K562 (cell line): ENCODE results near the gene PHF19. TPM values are rescaled to one million over a fixed set of nuclear protein-coding genes. Genes with fewer than 3 reads are reported as not detected.
A peak's percentile ranks its signal among the peaks of the same experiment; 100 is the strongest.

Experiments used
- ATAC-seq: fragments of 200-7000 bp; cut with Tn5 transposase; 3 replicates; pipeline ENCODE4 v1.9.1; 2020; ENCODE audit warnings: moderate library complexity
- BruUV-seq: library from RNA; stranded (reverse); fragments of 400-500 nt; replicated peaks from 2 replicates; lab custom pipeline; 2021; lab: Mats Ljungman, UMichigan
- CTCF ChIA-PET: fragments of 300-600 bp; formaldehyde crosslinking; extraction: SDS; loops from one replicate; lab custom pipeline; 2021; ENCODE audit warnings: low intra/inter-chr PET ratio; lab: Yijun Ruan, JAX
- POLR2A ChIA-PET: fragments of 300-600, 350-650 bp; sonication (Branson Sonifier 250); formaldehyde crosslinking; extraction: SDS; loops from one replicate; lab custom pipeline; 2021; ENCODE audit warnings: antibody characterized with exemption, inconsistent platforms; lab: Yijun Ruan, JAX
- DNase-seq, 4 experiments: peaks; one replicate each; pipeline versions ENCODE4 v3.0.0 to v3.0.0-alpha.2; 2011 to 2018; ENCODE audit warnings: low spot score in 3 of 4, mixed read lengths in 3 of 4; ENCODE audit errors: extremely low read depth in 1 of 4
- FAIRE-seq: peaks from 2 replicates; lab custom pipeline; 2011; peaks lifted over from hg19 to GRCh38; lab: Jason Lieb, UNC
- H2AFZ ChIP-seq: 2 replicates; pipeline ENCODE4 v1.6.0; 2011; ENCODE audit warnings: low read depth, low read length, control low read depth, inconsistent platforms
- H3K27ac ChIP-seq: fragments of 200-600 bp; 3 replicates; pipeline ENCODE4 v1.8.0; 2011; ENCODE audit warnings: low read depth, mild to moderate bottlenecking, control low read depth, inconsistent platforms, low read length, moderate library complexity, mixed read lengths; ENCODE audit errors: extremely low read depth
- H3K27me3 ChIP-seq, 2 experiments: fragments of 300-600 bp in 1 of 2; 2 replicates in 1 of 2; 3 replicates in 1 of 2; pipeline versions ENCODE4 v1.6.0 to v1.8.0; 2011; ENCODE audit warnings: inconsistent platforms in 2 of 2, low read length in 2 of 2, mild to moderate bottlenecking in 1 of 2, mixed read lengths in 1 of 2, moderate library complexity in 1 of 2; ENCODE audit not compliant: control insufficient read depth in 2 of 2, insufficient read depth in 2 of 2
- H3K36me3 ChIP-seq: fragments of 300-600 bp; 3 replicates; pipeline ENCODE4 v1.8.0; 2011; ENCODE audit warnings: mild to moderate bottlenecking, low read length, inconsistent platforms; ENCODE audit not compliant: control insufficient read depth, insufficient read depth
- H3K4me1 ChIP-seq, 2 experiments: fragments of 200-600 bp in 1 of 2; replicated peaks in 1 of 2; 2 replicates in 1 of 2; 3 replicates in 1 of 2; pipeline versions ENCODE4 v1.5.1 to v1.8.0; 2011; ENCODE audit warnings: inconsistent platforms in 2 of 2, low read length in 2 of 2, mild to moderate bottlenecking in 1 of 2, mixed read lengths in 1 of 2, moderate library complexity in 1 of 2; ENCODE audit not compliant: control insufficient read depth in 2 of 2, insufficient read depth in 2 of 2
- H3K4me2 ChIP-seq: 2 replicates; pipeline ENCODE4 v1.6.1; 2011; ENCODE audit warnings: low read length, control low read depth, inconsistent platforms, mixed read lengths; ENCODE audit not compliant: insufficient read depth
- H3K4me3 ChIP-seq: fragments of 200-600 bp; sonication (generic), shearing (Covaris generic); 2 replicates; pipeline ENCODE4 v1.5.1; 2016; ENCODE audit warnings: control low read depth, inconsistent platforms
- H3K79me2 ChIP-seq: fragments of 200-600 bp; 3 replicates; pipeline ENCODE4 v1.8.0; 2011; ENCODE audit warnings: low read length, inconsistent platforms; ENCODE audit not compliant: control insufficient read depth, insufficient read depth
- H3K9ac ChIP-seq, 2 experiments: 2 replicates each; pipeline versions ENCODE4 v1.6.0 to v1.6.1; 2011; ENCODE audit warnings: low read depth in 2 of 2, low read length in 2 of 2, control low read depth in 1 of 2, inconsistent platforms in 1 of 2, mild to moderate bottlenecking in 1 of 2, mixed read lengths in 1 of 2; ENCODE audit not compliant: insufficient read depth in 1 of 2
- H3K9me1 ChIP-seq: one replicate; pipeline ENCODE4 v1.6.0; 2011; ENCODE audit warnings: inconsistent platforms, mild to moderate bottlenecking, low read length, moderate library complexity; ENCODE audit not compliant: control insufficient read depth, insufficient read depth
- H3K9me3 ChIP-seq: replicated peaks from 2 replicates; pipeline ENCODE4 v1.5.1; 2011; ENCODE audit warnings: low read depth, low read length, inconsistent platforms; ENCODE audit not compliant: control insufficient read depth, insufficient read depth
- H4K20me1 ChIP-seq: replicated peaks from 2 replicates; pipeline ENCODE4 v1.6.1; 2011; ENCODE audit warnings: low read length, inconsistent platforms, mixed read lengths; ENCODE audit not compliant: control insufficient read depth, insufficient read depth
- ATF3 ChIP-seq, 2 experiments: fragments of 450-650 bp in 1 of 2; sonication (generic) in 1 of 2; formaldehyde crosslinking in 1 of 2; IDR thresholded peaks in 1 of 2; conservative IDR thresholded peaks in 1 of 2; 2 replicates each; pipeline versions ENCODE4 v1.6.1 to v1.8.1; 2016 to 2023; ENCODE audit warnings: mild to moderate bottlenecking in 2 of 2, moderate library complexity in 2 of 2, inconsistent platforms in 1 of 2, missing genetic modification reagents in 1 of 2
- DMBX1 ChIP-seq: fragments of 250-450 bp; sonication (Bioruptor Pico); IDR thresholded peaks from 2 replicates; pipeline ENCODE4 v1.8.0; 2022; ENCODE audit warnings: inconsistent platforms, mild to moderate bottlenecking, moderate library complexity, borderline replicate concordance
- HDAC3 ChIP-seq: fragments of 450-650 bp; IDR thresholded peaks from 2 replicates; pipeline ENCODE4 v1.6.1; 2018; ENCODE audit warnings: borderline replicate concordance, mild to moderate bottlenecking, moderate library complexity; ENCODE audit not compliant: partially characterized antibody
- MED1 ChIP-seq: sonication (generic); formaldehyde crosslinking; IDR thresholded peaks from 2 replicates; pipeline ENCODE4 v1.8.1; 2023; ENCODE audit warnings: missing genetic modification reagents, borderline replicate concordance
- POLR2G ChIP-seq: fragments of 200-400 bp; formaldehyde crosslinking; IDR thresholded peaks from 2 replicates; pipeline ENCODE4 v1.6.1; 2017; ENCODE audit warnings: low read depth, mild to moderate bottlenecking, antibody characterized with exemption, low read length, moderate library complexity
- SIX5 ChIP-seq, 2 experiments: IDR thresholded peaks; 2 replicates each; pipeline ENCODE4 v1.6.1; 2011; ENCODE audit warnings: low read length in 2 of 2, borderline replicate concordance in 1 of 2, low read depth in 1 of 2, mild to moderate bottlenecking in 1 of 2, moderate library complexity in 1 of 2; ENCODE audit not compliant: insufficient read depth in 1 of 2
- TOE1 ChIP-seq, 2 experiments: fragments of 450-650 bp in 1 of 2; sonication (generic) in 1 of 2; formaldehyde crosslinking in 1 of 2; IDR thresholded peaks; 2 replicates each; pipeline versions ENCODE4 v1.7.1 to v1.8.0; 2016 to 2022; ENCODE audit warnings: borderline replicate concordance in 2 of 2, mild to moderate bottlenecking in 2 of 2, antibody characterized with exemption in 1 of 2, inconsistent platforms in 1 of 2, low read depth in 1 of 2, missing genetic modification reagents in 1 of 2, moderate library complexity in 1 of 2
- WGBS: fragments of 100-300 bp; shearing (Covaris generic); methylation state at CpG from one replicate; pipeline ENCODE4 v1.1.6; 2016; ENCODE audit warnings: low coverage, mixed read lengths; ENCODE audit not compliant: insufficient coverage; ENCODE audit errors: missing lambda C conversion rate; 5-methylcytosine and 5-hydroxymethylcytosine counted together
- in situ Hi-C: fragments of 300-500 bp; cut with MboI; formaldehyde crosslinking; loops from 4 replicates; pipeline ENCODE4 v1.15.0; 2018; ENCODE audit warnings: inconsistent platforms, mixed read lengths
- intact Hi-C: fragments of 100-400 bp; cut with micrococcal nuclease; formaldehyde crosslinking; loops from 2 replicates; pipeline ENCODE4 v1.14.2; 2022
- polyA plus RNA-seq, 8 experiments: library from polyadenylated mRNA; depleted of rRNA in 4 of 8; stranded (reverse) in 5 of 8; unstranded in 3 of 8; fragments of >200 nt; fragmentation: Nextera tagmentation in 2 of 8; fragmentation: Illumina TruSeq in 1 of 8; extraction: Ambion mirVana in 2 of 8; extraction: Trizol in 1 of 8; gene quantifications; 2 replicates each; pipeline versions ENCODE4 v1.2.1 to v1.2.3, GENCODE V29; 2011 to 2014; ENCODE audit warnings: inconsistent platforms in 1 of 8, missing spikeins in 1 of 8
- total RNA-seq, 7 experiments: library from RNA; depleted of rRNA in 6 of 7; stranded (reverse); fragments of >200 nt in 6 of 7; fragmentation: Illumina TruSeq in 2 of 7; extraction: Trizol in 2 of 7; gene quantifications; 2 replicates each; pipeline versions ENCODE4 v1.2.1 to v1.2.3, GENCODE V29; 2011 to 2021; ENCODE audit warnings: low replicate concordance in 1 of 7
- TF ChIP-seq, protein P1 (sequence below): fragments of 200-400 bp; formaldehyde crosslinking; IDR thresholded peaks from 2 replicates; pipeline ENCODE4 v1.6.1; 2017; ENCODE audit warnings: mild to moderate bottlenecking, low read depth, low read length, moderate library complexity

The PHF19 gene
- total and polyA plus RNA-seq, 9 of the 15 experiments (the other 6 are each of a cell fraction or from before 2014, with no cell fraction given) = 95.8 to 403 (median 255) TPM

GRCh38 chr9:120830151-120830550 lies 46.8 kb downstream of the PHF19 start:
- Histone ChIP-seq H3K4me1 (no peaks in the 10 kb centered on the region), H4K20me1 (no peaks in the 10 kb centered on the region), H3K9ac (no peak overlapping the region), H2AFZ (no peak overlapping the region), H3K27ac (no peak overlapping the region), H3K9me1 (no peaks in the 10 kb centered on the region), H3K36me3 (peaks cover 88% of the 10 kb centered on the region), H3K79me2 (peaks cover 11% of the 10 kb centered on the region; the same call in 1 of the 3 replicates), H3K9me3 (no peaks in the 10 kb centered on the region), H3K27me3 (no peaks in the 10 kb centered on the region), H3K4me2 (no peak overlapping the region), H3K4me3 (no peak overlapping the region)
- ATAC-seq (no peak), FAIRE-seq (no peak), DNase-seq (peak in 1 of 4 experiments; percentile 15)
- CTCF ChIA-PET = no interaction called here
- WGBS = 80% methylated on average over 3 of the region's 3 CpGs
- POLR2A ChIA-PET = interaction anchor here (0.6 to 1.6 kb wide), 4 partner anchors 14 to 47 kb away, joined by 3 to 5 read pairs (median 4); partner anchors contain the start of gene PHF19
- intact Hi-C loops = no loop called here
- BruUV-seq = no TSS peak
- in situ Hi-C loops = no loop called here
- TF ChIP-seq POLR2G (0 out of 2 replicates have a peak, but pooled peaks have one; percentile 10), ATF3 (IDR thresholded peaks at IDR 0.05) (no peak), ATF3 (CRISPR knock-in tag; conservative IDR thresholded peaks at IDR 0.05) (0 out of 2 replicates have a peak, but pooled peaks have one; percentile 22), SIX5 (IDR thresholded peaks at IDR 0.05; ENCODE audit: borderline replicate concordance in 1 of 2, insufficient read depth in 1 of 2, low read depth in 1 of 2, low read length in 2 of 2) (no peak), TOE1 (IDR thresholded peaks at IDR 0.05; ENCODE audit: borderline replicate concordance) (no peak), TOE1 (CRISPR knock-in tag; IDR thresholded peaks at IDR 0.05; ENCODE audit: borderline replicate concordance, low read depth) (no peak), DMBX1 (CRISPR knock-in tag) (no peak), HDAC3 (no peak), MED1 (CRISPR knock-in tag) (no peak)
- TF ChIP-seq, protein P1, sequence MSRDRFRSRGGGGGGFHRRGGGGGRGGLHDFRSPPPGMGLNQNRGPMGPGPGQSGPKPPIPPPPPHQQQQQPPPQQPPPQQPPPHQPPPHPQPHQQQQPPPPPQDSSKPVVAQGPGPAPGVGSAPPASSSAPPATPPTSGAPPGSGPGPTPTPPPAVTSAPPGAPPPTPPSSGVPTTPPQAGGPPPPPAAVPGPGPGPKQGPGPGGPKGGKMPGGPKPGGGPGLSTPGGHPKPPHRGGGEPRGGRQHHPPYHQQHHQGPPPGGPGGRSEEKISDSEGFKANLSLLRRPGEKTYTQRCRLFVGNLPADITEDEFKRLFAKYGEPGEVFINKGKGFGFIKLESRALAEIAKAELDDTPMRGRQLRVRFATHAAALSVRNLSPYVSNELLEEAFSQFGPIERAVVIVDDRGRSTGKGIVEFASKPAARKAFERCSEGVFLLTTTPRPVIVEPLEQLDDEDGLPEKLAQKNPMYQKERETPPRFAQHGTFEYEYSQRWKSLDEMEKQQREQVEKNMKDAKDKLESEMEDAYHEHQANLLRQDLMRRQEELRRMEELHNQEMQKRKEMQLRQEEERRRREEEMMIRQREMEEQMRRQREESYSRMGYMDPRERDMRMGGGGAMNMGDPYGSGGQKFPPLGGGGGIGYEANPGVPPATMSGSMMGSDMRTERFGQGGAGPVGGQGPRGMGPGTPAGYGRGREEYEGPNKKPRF = no peak
